ENCODE data around the gene USP15. TPM values are rescaled to one million over a fixed set of nuclear protein-coding genes. Genes with fewer than 3 reads are reported as not detected.

Gene USP15
- total RNA-seq, 3 donors from 2014 or later (not counting 1 experiment from before 2014, with no cell fraction given), result 188 to 251 (median 197) TPM

- ATAC-seq, result no peak
- Mint-ChIP-seq H3K4me3 (no peak overlapping the region), H3K27me3 (ENCODE audit: low read depth in 2 of 2) (peaks cover 2 to 7% of the 10 kb centered on the region in 2 donors), H3K36me3 (no peaks in the 10 kb centered on the region), H3K9me3 (peaks cover 0 to 4% of the 10 kb centered on the region in 2 donors), H3K4me1 (no peaks in the 10 kb centered on the region), H3K27ac (no peak overlapping the region)
- Histone ChIP-seq H3K36me3 (ENCODE audit: control insufficient read depth, insufficient read depth, low read length) (no peaks in the 10 kb centered on the region), H3K27ac (ENCODE audit: low read length) (no peak overlapping the region), H3K4me3 (ENCODE audit: low read length) (no peak overlapping the region), H3K9me3 (ENCODE audit: control insufficient read depth, insufficient read depth, low read length) (peaks cover 2% of the 10 kb centered on the region), H3K4me1 (ENCODE audit: control insufficient read depth, insufficient read depth, low read length) (no peaks in the 10 kb centered on the region), H3K27me3 (ENCODE audit: control insufficient read depth, insufficient read depth, low read length) (no peaks in the 10 kb centered on the region)
- 83% methylated on average over 2 of the region's 2 CpGs for WGBS (ENCODE audit: insufficient coverage)
- no peak for TF ChIP-seq CTCF (IDR thresholded peaks at IDR 0.05)
- DNase-seq, result no peak
- intact Hi-C loops (cut with micrococcal nuclease), result no loop called here
Observed at GRCh38 chr12:62233805-62234204, 26.4 kb upstream of the USP15 start.

- no peak overlapping the region for H3K4me3 Mint-ChIP-seq
- 100% methylated on average over 1 of the region's 2 CpGs for WGBS (ENCODE audit: insufficient coverage)
- Histone ChIP-seq H3K27ac (ENCODE audit: low read length) (no peak overlapping the region), H3K4me3 (ENCODE audit: low read length) (no peak overlapping the region), H3K36me3 (ENCODE audit: control insufficient read depth, insufficient read depth, low read length) (no peaks in the 10 kb centered on the region), H3K27me3 (ENCODE audit: control insufficient read depth, insufficient read depth, low read length) (peaks cover 2% of the 10 kb centered on the region), H3K4me1 (ENCODE audit: control insufficient read depth, insufficient read depth, low read length) (no peaks in the 10 kb centered on the region), H3K9me3 (ENCODE audit: control insufficient read depth, insufficient read depth, low read length) (peaks cover 2% of the 10 kb centered on the region)
- H3K27ac Mint-ChIP-seq, result no peak overlapping the region
- peak in 1 of 3 donors; percentile 67 for ATAC-seq
- H3K9me3 Mint-ChIP-seq, result peaks cover 0 to 4% of the 10 kb centered on the region in 2 donors
- no peak for DNase-seq
- no peak for TF ChIP-seq CTCF (IDR thresholded peaks at IDR 0.05)
- intact Hi-C loops (cut with micrococcal nuclease), result no loop called here
- H3K4me1 Mint-ChIP-seq, result no peaks in the 10 kb centered on the region
- peaks cover 10 to 14% of the 10 kb centered on the region in 2 donors for H3K27me3 Mint-ChIP-seq (ENCODE audit: low read depth in 2 of 2)
- no peaks in the 10 kb centered on the region for H3K36me3 Mint-ChIP-seq
Observed at GRCh38 chr12:62239571-62239970, 20.6 kb upstream of the USP15 start.

GRCh38 chr12:62247281-62248045 lies 12.7 kb upstream of the USP15 start:
- Mint-ChIP-seq H3K4me1 (peaks cover 9 to 11% of the 10 kb centered on the region in 2 donors), H3K36me3 (no peaks in the 10 kb centered on the region), H3K27ac (no peak overlapping the region), H3K4me3 (no peak overlapping the region), H3K27me3 (ENCODE audit: low read depth in 2 of 2) (peaks cover 3 to 7% of the 10 kb centered on the region in 2 donors), H3K9me3 (no peaks in the 10 kb centered on the region)
- Histone ChIP-seq H3K27ac (ENCODE audit: low read length) (no peak overlapping the region), H3K9me3 (ENCODE audit: control insufficient read depth, insufficient read depth, low read length) (no peaks in the 10 kb centered on the region), H3K36me3 (ENCODE audit: control insufficient read depth, insufficient read depth, low read length) (no peaks in the 10 kb centered on the region), H3K4me3 (ENCODE audit: low read length) (no peak overlapping the region), H3K27me3 (ENCODE audit: control insufficient read depth, insufficient read depth, low read length) (no peaks in the 10 kb centered on the region), H3K4me1 (ENCODE audit: control insufficient read depth, insufficient read depth, low read length) (peaks cover 2% of the 10 kb centered on the region)
- intact Hi-C loops (cut with micrococcal nuclease), result no loop called here
- ATAC-seq (no peak), DNase-seq (no peak)
- no peak for TF ChIP-seq CTCF (IDR thresholded peaks at IDR 0.05)
- WGBS (ENCODE audit: insufficient coverage), result 98% methylated on average over 3 of the region's 3 CpGs
